DOHH2 (cell line): ENCODE measurements around the gene ZNF274.

ENCODE experiments used
- EZH2phosphoT487 ChIP-seq: fragments of 200-600 bp; sonication (generic); IDR thresholded peaks from 2 replicates; pipeline ENCODE4 v1.6.1; 2017; ENCODE audit warnings: borderline replicate concordance, mild to moderate bottlenecking, antibody characterized with exemption, low read length, moderate library complexity, mixed read lengths
- TF ChIP-seq, protein P1 (sequence below): fragments of 200-600 bp; sonication (generic); IDR thresholded peaks from one replicate; pipeline ENCODE4 v1.5.1; 2014; ENCODE audit warnings: antibody characterized with exemption, mild to moderate bottlenecking, low read depth, low read length; ENCODE audit not compliant: poor library complexity, severe bottlenecking

GRCh38 chr19:58150328-58150921, 32.4 kb upstream of the ZNF274 start, which contains the start of gene ZNF329:
- TF ChIP-seq, protein P1, sequence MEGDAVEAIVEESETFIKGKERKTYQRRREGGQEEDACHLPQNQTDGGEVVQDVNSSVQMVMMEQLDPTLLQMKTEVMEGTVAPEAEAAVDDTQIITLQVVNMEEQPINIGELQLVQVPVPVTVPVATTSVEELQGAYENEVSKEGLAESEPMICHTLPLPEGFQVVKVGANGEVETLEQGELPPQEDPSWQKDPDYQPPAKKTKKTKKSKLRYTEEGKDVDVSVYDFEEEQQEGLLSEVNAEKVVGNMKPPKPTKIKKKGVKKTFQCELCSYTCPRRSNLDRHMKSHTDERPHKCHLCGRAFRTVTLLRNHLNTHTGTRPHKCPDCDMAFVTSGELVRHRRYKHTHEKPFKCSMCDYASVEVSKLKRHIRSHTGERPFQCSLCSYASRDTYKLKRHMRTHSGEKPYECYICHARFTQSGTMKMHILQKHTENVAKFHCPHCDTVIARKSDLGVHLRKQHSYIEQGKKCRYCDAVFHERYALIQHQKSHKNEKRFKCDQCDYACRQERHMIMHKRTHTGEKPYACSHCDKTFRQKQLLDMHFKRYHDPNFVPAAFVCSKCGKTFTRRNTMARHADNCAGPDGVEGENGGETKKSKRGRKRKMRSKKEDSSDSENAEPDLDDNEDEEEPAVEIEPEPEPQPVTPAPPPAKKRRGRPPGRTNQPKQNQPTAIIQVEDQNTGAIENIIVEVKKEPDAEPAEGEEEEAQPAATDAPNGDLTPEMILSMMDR: no peak
- TF ChIP-seq EZH2phosphoT487: no peak
